ENCODE results near the gene YIF1B.

The YIF1B gene

GRCh38 chr19:38270587-38271167, 45.1 kb downstream of the YIF1B start:
- no peak; the same call in 2 of the 3 replicates for ATAC-seq
- TF ChIP-seq ZC3H10 (CRISPR knock-in tag; IDR thresholded peaks at IDR 0.05) (no peak), PATZ1 (CRISPR knock-in tag; IDR thresholded peaks at IDR 0.05; ENCODE audit: borderline replicate concordance) (no peak), RARB (CRISPR knock-in tag; IDR thresholded peaks at IDR 0.05) (no peak), ZNF565 (CRISPR knock-in tag; conservative IDR thresholded peaks at IDR 0.05; ENCODE audit: low read depth) (no peak), BACH2 (CRISPR knock-in tag; IDR thresholded peaks at IDR 0.05; ENCODE audit: borderline replicate concordance) (no peak), ARNTL (CRISPR knock-in tag; IDR thresholded peaks at IDR 0.05; ENCODE audit: borderline replicate concordance, low read depth) (no peak), GLIS3 (CRISPR knock-in tag; IDR thresholded peaks at IDR 0.05) (no peak), OSR1 (CRISPR knock-in tag; IDR thresholded peaks at IDR 0.05) (no peak), ZFP30 (CRISPR knock-in tag; IDR thresholded peaks at IDR 0.05) (no peak)

GRCh38 chr19:38268539-38268938, 47.2 kb downstream of the YIF1B start:
- ATAC-seq, result no peak
- no peak for TF ChIP-seq ZNF8 (CRISPR knock-in tag; IDR thresholded peaks at IDR 0.05)
- TF ChIP-seq CSRNP3 (CRISPR knock-in tag; IDR thresholded peaks at IDR 0.05), result no peak
- no peak for TF ChIP-seq ZFP3 (CRISPR knock-in tag; IDR thresholded peaks at IDR 0.05)
- no peak for TF ChIP-seq PPARA (CRISPR knock-in tag; IDR thresholded peaks at IDR 0.05; ENCODE audit: borderline replicate concordance)
- TF ChIP-seq POU6F1 (CRISPR knock-in tag; IDR thresholded peaks at IDR 0.05; ENCODE audit: borderline replicate concordance, low read depth), result no peak
- TF ChIP-seq ZFP30 (CRISPR knock-in tag; IDR thresholded peaks at IDR 0.05), result no peak
- no peak for TF ChIP-seq TOX (CRISPR knock-in tag; IDR thresholded peaks at IDR 0.05; ENCODE audit: borderline replicate concordance)
- TF ChIP-seq ISL1 (CRISPR knock-in tag; IDR thresholded peaks at IDR 0.05), result no peak
- no peak for TF ChIP-seq ZC3H10 (CRISPR knock-in tag; IDR thresholded peaks at IDR 0.05)
- TF ChIP-seq GLIS3 (CRISPR knock-in tag; IDR thresholded peaks at IDR 0.05), result no peak
- TF ChIP-seq SNAI2 (CRISPR knock-in tag; IDR thresholded peaks at IDR 0.05), result no peak
- no peak for TF ChIP-seq RARB (CRISPR knock-in tag; IDR thresholded peaks at IDR 0.05)

GRCh38 chr19:38267761-38268483, 47.8 kb downstream of the YIF1B start:
- no peak for ATAC-seq
- TF ChIP-seq ZNF8 (CRISPR knock-in tag; IDR thresholded peaks at IDR 0.05), result no peak
- no peak for TF ChIP-seq ZNF565 (CRISPR knock-in tag; conservative IDR thresholded peaks at IDR 0.05; ENCODE audit: low read depth)
- TF ChIP-seq TOX (CRISPR knock-in tag; IDR thresholded peaks at IDR 0.05; ENCODE audit: borderline replicate concordance), result no peak
- TF ChIP-seq OSR1 (CRISPR knock-in tag; IDR thresholded peaks at IDR 0.05), result no peak

GRCh38 chr19:38266981-38267597, 48.7 kb downstream of the YIF1B start:
- ATAC-seq, result no peak; the same call in 2 of the 3 replicates
- no peak for TF ChIP-seq GLIS3 (CRISPR knock-in tag; IDR thresholded peaks at IDR 0.05)
- TF ChIP-seq ZC3H10 (CRISPR knock-in tag; IDR thresholded peaks at IDR 0.05), result no peak
- no peak for TF ChIP-seq CSDC2 (CRISPR knock-in tag; IDR thresholded peaks at IDR 0.05)

- no peak for TF ChIP-seq BACH2 (CRISPR knock-in tag; IDR thresholded peaks at IDR 0.05; ENCODE audit: borderline replicate concordance)
- TF ChIP-seq RARB (CRISPR knock-in tag; IDR thresholded peaks at IDR 0.05), result no peak
- no peak for TF ChIP-seq ISL1 (CRISPR knock-in tag; IDR thresholded peaks at IDR 0.05)
- TF ChIP-seq ZNF565 (CRISPR knock-in tag; conservative IDR thresholded peaks at IDR 0.05; ENCODE audit: low read depth), result no peak
- no peak for TF ChIP-seq ZC3H10 (CRISPR knock-in tag; IDR thresholded peaks at IDR 0.05)
- TF ChIP-seq PPARA (CRISPR knock-in tag; IDR thresholded peaks at IDR 0.05; ENCODE audit: borderline replicate concordance), result no peak
- no peak for TF ChIP-seq TOX (CRISPR knock-in tag; IDR thresholded peaks at IDR 0.05; ENCODE audit: borderline replicate concordance)
- no peak for TF ChIP-seq ZFP3 (CRISPR knock-in tag; IDR thresholded peaks at IDR 0.05)
- TF ChIP-seq GLIS3 (CRISPR knock-in tag; IDR thresholded peaks at IDR 0.05), result no peak
- no peak for TF ChIP-seq CSDC2 (CRISPR knock-in tag; IDR thresholded peaks at IDR 0.05)
- no peak for TF ChIP-seq POU6F1 (CRISPR knock-in tag; IDR thresholded peaks at IDR 0.05; ENCODE audit: borderline replicate concordance, low read depth)
- TF ChIP-seq SNAI2 (CRISPR knock-in tag; IDR thresholded peaks at IDR 0.05), result no peak
- no peak for TF ChIP-seq ZNF8 (CRISPR knock-in tag; IDR thresholded peaks at IDR 0.05)
- no peak for TF ChIP-seq OSR1 (CRISPR knock-in tag; IDR thresholded peaks at IDR 0.05)
- no peak for TF ChIP-seq ZNF70 (CRISPR knock-in tag; IDR thresholded peaks at IDR 0.05)
- TF ChIP-seq CREB5 (CRISPR knock-in tag; IDR thresholded peaks at IDR 0.05; ENCODE audit: low read depth), result no peak
- TF ChIP-seq ZFP30 (CRISPR knock-in tag; IDR thresholded peaks at IDR 0.05), result no peak
- no peak for ATAC-seq
Measured at GRCh38 chr19:38265921-38266429, 49.8 kb downstream of the YIF1B start.
